GM12873 (cell line): Measurements from ENCODE around the gene KRT2.

ENCODE experiments used
- TF ChIP-seq, protein P1 (sequence below): IDR thresholded peaks from 2 replicates; pipeline ENCODE4 v1.5.1; 2012; ENCODE audit warnings: low read depth, mild to moderate bottlenecking, moderate library complexity, low read length, control low read depth; ENCODE audit not compliant: insufficient read depth; ENCODE audit errors: missing control alignments

Gene KRT2

GRCh38 chr12:52608161-52608560, 43.9 kb downstream of the KRT2 start:
- TF ChIP-seq, protein P1, sequence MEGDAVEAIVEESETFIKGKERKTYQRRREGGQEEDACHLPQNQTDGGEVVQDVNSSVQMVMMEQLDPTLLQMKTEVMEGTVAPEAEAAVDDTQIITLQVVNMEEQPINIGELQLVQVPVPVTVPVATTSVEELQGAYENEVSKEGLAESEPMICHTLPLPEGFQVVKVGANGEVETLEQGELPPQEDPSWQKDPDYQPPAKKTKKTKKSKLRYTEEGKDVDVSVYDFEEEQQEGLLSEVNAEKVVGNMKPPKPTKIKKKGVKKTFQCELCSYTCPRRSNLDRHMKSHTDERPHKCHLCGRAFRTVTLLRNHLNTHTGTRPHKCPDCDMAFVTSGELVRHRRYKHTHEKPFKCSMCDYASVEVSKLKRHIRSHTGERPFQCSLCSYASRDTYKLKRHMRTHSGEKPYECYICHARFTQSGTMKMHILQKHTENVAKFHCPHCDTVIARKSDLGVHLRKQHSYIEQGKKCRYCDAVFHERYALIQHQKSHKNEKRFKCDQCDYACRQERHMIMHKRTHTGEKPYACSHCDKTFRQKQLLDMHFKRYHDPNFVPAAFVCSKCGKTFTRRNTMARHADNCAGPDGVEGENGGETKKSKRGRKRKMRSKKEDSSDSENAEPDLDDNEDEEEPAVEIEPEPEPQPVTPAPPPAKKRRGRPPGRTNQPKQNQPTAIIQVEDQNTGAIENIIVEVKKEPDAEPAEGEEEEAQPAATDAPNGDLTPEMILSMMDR = no peak

DNA sequence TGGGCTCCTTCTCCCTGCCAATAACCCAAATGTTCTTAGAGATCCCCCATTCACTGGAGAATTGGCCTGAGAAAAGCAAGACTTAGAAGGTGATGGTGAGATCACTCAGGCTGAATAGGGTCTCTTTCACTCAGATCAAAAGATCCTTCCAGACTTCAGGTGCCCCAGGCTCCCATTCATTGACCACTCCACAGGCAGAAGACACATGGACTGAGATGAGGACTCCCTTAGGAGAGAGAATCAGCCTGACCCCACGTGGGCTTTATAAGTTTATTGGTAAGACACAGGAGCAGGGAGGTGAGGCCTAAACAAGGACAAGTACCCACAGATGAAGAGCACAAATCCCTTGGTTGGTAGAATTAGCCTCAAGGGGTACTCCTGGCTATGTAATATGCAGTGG, 44.7 kb downstream of the KRT2 start:
- TF ChIP-seq, protein P1 = no peak

DNA sequence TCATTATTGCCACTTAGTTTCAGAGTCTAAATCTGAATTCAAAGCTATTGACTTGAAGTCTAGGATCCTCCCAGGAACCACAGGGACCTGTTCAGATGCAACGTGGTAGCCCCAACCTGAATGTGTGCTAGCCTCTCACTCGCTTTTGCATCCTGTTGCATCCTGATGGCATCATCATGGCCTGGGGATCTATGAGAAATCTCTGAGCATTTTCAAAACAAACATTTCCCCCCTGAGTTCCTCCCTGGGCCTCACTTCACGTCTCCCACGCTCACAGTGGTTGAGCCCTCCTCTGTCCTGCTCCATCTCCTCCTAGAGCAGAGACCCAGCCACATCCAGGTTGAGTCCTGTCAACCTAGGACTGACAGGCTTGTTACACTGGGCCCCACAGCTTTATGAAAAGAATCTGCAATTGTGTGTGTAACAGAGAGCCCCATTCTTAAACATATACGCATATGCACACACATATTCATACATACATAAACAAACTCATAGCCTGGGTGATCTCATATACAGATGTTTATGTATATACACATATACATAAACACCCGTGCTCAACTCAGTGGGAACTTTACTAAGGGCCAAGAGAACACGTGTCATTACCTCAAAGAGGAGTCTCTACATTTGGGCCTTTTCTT, 45.3 kb downstream of the KRT2 start:
- TF ChIP-seq, protein P1 = no peak

DNA sequence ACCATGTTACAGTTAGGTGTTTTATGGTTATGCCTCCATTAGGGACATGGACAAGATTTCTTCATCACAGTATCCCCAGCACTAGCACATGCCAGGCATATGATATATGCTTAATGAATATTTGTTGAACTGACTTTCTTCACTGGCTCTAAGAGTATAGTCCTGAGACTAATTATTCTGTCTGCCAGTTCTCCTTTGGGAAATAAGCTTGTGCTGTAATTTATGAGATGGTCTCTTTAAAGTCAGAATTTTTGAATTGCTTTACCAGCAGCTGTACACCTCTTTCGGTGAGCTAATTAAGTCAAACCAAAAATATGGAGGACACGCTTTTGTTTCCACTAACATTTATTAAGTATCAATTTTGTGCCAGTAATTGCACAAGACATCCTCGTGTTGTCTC, 45.9 kb downstream of the KRT2 start:
- TF ChIP-seq, protein P1 = no peak

GRCh38 chr12:52605542-52605941, 46.5 kb downstream of the KRT2 start:
- TF ChIP-seq, protein P1 = no peak

- TF ChIP-seq, protein P1 = no peak
Measured at GRCh38 chr12:52604859-52605258, 47.2 kb downstream of the KRT2 start.

- TF ChIP-seq, protein P1 = no peak
Measured at GRCh38 chr12:52603314-52603713, 48.7 kb downstream of the KRT2 start.
